Ecto neural progenitor cell (in vitro differentiated cells): ENCODE data around the gene UPF2.
"Not testable (repeated sequence)": the region's sequence is repeated elsewhere in the genome, so short reads cannot be mapped to it uniquely, and the experiment has no call there.

Source experiments
- DNase-seq: peaks from one replicate; pipeline ENCODE4 v3.0.0-alpha.2; 2018; ENCODE audit warnings: low spot score

Gene UPF2

DNA sequence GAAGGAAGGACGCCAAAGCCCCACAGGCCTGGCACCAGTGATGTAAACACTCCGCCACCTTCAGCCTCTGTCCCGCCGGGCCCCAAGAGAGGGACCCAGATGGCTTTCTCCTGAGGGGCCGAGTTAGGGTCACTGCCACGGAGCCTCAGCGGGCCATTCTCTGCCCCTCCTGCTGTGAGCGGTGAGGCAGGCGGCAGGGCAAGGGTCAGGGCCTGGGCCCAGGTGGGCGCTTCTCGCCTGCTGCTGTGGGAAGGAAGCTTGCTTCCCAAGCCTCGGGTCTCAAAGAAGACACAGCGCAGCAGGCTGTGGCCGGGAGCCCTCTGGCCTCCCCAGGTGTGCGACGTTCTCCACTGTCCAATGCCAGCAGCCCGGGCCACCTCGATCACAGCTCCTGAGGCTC is 134.7 kb downstream of the UPF2 start:
- DNase-seq = no peak

DNA sequence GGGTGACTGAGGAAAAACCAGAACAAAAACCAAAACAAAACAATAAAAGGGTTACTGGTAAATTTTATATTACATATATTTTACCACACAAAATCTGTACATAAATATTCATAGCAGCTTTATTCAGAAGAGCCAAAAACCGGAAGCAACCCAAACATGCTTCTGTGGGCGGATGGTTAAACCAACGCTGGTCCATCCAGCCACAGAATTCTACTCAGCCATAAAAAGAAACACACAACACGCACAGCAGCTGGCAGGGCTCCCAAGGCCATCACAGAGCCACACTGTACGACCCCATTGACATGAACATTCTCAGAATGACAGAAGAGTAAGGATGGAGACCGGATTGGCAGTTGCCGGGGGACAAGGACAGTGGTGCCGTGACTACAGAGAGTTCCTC is 135.9 kb downstream of the UPF2 start:
- DNase-seq = no peak

DNA sequence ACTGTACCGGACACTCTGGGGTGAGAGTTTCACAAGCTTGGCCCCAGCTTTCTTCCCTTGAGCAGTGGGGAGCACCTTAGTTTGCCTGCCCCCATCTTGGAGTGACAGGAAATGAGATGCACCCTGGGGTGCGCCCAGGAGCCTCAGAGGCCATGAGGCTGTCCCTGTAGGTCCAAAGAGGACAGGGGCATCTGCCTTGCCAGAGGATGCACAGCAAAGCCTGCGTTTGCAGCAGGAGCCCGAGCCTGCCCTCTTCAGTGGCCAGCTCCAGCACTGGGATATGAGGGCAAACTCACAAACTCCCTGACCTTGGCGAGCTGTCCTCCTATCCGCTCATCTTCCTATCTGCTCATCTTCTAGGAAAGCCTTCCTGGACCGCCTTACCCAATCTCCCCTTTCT is 140.0 kb downstream of the UPF2 start:
- no peak for DNase-seq

DNA sequence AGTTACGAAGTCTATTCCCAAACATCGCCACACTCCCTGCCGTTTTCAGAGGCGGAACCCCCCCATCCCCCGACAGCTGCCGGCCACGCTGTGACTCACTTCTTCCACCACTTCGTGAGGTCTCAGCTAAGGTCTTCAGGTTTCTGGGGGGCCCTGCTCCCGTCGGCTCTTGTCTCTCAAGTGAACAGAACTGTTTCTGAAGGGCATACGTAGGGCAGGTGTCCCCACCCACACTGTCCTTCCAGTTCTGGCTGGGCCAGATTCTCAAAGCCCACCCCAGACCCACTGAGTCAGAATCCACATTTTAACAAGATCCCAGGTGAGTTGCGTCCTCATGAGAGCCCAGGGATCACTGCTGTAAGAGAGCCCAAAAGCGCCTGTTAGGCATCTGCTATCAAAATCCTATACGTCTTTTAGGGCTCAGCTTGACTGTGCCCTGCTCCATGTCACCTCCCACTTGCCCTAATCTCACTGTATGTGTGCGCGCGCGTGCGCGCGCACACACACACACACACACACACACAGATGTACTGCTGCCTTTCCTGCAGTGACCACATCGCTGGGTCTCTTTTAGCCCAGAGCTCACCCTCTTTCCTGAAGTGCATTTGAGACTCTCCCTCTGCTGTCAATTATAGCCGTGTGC is 140.7 kb downstream of the UPF2 start:
- DNase-seq = no peak

DNA sequence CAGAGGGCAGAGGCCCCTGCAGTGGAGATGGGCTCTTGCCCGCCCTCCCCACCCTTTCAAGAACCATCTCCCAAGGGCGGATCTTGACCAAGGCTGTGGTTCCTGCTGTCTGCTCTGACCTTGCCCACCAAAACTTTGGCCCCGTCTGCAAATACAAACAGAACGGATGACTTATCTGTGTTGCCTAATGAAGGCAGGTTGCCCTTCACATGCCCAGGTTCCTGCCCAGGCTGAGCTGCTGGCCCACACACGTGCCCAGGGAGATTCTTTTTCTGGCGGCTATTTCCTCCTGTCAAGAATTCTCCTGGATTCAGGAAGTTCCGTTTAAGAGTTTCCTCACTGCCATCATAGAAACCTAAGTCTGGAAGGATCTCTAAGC is 141.2 kb downstream of the UPF2 start:
- no peak for DNase-seq

DNA sequence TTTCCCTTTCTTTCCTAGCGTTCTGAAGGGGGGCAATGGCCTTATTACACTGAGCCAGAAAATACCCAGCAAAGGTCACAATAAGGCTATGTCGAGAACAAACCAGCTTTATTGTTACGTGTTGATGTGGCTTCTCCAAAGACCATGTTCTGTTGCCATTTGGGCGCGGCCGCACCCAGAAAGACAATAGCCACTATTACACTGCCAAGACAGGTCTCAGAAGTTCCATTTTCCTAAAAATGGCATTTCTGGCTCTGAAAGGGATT is 141.6 kb downstream of the UPF2 start:
- DNase-seq = no peak

DNA sequence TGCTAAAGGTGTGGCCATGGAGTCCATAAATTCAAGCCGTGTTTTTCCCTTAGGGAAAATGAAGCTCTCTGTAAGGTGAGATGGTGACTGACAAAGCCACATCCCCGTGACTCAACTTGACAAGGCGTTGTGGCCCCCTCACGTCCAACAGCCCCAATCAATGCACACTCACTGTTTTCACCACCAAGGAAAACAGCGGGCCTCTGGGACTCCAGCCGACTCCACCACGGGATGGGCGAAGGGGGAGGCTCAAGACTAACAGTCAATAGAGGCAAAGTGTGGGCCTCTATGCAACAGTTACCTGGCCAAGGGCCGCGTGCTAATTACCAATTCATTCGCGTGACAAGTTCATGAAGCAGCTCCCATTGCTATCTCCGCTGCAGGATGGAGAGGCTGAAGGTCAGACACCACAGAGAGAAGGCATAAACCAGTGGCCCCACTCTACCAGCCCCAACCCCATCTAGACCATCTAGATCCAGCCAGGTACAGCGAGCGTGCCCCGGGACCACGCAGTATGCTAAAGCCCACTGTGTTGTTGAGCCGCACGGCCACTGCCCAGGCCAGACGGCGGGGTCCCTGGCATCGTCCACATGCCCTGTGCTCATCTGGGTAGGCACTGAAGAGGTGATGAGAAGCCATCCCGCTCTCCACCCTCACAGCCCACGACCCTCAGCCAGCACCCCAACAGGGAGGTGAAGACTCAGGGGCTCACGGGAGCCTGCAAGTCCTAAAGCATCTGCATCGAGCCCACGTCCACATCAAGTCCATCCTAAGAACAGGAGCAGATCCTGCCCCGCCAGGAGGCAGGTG is 143.3 kb downstream of the UPF2 start:
- DNase-seq = no peak

DNA sequence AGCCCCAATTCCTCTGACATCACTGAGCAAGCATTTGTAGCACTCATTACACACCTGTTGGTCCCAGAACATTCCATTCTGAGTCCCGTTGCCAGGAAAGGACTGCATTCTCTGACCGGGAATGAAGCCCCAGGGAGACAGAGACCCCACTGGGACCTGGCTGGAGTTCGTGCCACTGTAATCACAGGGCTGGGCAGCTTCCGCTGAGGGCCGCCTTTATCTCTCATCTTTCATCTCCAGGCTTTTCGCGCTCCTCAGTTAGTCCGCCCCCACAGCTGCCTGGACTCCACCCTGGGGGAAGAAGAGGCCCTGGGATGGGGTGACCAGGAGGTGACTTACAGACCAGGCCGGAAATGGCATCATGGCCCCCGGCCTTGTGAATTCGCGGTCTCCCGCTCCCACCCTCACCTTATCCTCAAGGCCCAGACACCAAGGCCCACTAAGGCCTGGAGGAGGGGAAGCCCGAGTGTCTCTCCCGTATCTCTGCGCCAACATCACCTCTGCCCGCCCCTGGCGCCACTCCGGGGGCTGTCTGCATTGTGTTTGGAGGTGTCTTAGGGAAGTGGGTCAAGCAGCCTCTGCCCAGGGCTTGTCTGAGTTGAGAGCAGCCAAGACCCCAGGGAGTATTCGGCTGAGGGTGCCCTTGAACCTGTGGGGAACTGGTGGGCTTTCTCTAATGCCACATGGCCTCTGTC is 144.1 kb downstream of the UPF2 start:
- DNase-seq = no peak

DNA sequence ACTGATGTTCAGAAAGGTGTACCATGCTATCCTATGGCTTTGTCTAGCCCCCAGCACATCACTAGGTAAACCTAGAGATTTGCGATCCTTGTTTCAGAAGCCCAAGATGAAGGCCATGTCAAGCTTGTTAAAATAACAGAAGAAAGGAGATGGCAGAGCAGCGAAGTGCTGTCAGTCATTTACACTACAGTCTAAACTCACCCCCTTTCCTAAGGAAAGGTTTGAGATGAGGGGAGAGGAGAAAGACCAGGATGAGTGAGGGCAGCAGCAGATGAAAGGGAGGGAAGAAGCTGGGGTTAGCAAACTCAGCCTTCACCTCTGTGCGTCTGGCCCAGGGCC is 144.6 kb downstream of the UPF2 start:
- DNase-seq = no peak

DNA sequence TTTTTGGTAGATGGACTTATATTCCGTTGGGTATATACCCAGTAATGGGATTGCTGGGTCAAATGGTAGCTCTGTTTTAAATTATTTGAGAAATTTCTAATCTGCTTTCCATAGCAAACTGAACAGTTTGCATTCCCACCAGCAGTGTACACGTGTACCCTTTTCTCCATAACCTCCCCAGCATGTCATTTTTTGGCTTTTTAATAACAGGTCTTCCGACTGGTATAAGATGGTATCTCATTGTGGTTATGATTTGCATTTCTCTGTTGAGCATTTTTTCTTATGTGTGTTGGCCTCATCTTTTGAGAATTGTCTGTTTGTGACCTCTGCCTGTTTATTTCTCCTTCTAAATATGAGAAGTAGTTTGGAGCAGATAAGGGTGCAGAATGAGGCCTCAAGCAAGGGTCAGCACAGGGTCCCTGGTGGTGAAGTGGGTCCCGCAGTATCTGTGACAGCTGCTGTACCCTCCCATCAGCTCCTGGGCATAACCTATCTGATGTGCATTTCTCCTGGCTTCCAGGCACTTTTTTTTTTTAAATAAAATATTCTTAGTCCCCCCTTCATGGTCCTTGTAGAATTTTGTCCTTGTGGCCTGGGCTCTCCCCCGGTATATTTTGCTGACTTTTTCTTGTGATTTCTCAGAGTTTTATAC is 145.9 kb downstream of the UPF2 start:
- no peak for DNase-seq

DNA sequence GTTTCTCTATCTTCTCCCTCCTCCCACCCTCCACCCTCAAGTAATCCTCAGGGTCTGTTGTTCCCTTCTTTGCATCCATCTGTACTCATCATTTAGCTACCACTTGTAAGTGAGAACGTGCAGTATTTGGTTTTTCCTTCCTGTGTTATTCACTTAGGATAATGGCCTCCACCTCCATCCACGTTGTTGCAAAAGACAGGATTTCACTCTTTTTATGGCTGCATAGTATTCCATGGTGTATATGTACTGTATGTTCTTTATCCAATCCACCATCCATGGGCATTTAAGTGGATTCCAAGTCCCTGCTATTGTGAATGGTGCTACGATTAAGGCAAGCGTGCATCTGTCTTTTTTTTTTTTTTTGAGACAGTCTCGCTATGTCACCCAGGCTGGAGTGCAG is 147.0 kb downstream of the UPF2 start:
- no peak for DNase-seq

DNA sequence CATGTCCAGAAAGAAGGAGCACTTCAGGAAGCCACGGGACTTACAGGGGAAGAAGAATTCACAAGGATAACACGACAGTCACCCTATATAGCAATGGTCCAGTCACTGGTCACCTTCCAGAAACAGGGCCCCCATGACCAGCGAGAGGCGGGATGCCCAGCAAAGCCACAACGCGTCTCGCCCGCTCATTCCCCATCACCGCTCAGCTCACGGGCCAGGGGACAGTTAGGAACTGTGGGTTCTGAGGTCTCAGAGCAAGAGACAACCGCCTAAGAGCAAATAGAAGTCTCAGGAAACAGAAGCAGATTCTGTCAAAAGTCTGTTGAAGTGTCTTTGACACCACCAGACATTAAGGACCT is 147.5 kb downstream of the UPF2 start:
- no peak for DNase-seq

DNA sequence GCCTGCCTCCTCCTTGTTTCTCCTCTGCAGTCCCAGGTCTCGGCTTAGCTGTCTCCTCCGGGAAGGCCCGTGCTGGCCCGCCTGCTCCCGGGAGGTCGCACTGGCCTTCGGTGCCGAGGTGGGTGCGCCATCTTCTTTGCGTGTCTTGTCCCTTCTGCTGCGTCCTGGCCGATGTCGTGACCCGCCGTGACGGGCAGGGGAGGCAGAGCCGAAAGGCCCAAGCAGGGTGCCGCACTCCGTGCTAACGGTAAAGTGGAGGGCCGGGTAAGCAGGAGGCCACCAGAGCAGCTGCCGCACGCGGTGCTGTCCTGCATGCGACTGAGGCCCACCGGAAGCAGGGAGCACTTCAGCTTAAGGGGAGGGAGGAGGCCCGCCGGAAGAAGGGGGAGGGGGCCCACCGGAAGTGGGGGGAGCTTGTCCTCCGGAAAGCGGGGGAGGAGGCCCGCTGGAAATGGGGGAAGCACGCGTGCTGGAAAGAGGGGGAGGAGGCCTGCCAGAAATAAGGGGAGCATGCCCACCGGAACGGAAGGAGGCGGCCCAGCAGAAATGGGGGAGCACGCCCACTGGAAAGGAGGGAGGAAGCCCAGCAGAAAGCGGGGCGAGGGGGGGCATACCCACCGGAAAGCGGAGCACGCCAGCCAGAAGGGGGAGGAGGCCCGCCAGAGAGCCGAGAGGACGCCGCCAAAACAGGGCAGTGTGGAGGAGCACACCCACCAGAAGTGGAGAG is 148.1 kb downstream of the UPF2 start:
- no peak for DNase-seq

DNA sequence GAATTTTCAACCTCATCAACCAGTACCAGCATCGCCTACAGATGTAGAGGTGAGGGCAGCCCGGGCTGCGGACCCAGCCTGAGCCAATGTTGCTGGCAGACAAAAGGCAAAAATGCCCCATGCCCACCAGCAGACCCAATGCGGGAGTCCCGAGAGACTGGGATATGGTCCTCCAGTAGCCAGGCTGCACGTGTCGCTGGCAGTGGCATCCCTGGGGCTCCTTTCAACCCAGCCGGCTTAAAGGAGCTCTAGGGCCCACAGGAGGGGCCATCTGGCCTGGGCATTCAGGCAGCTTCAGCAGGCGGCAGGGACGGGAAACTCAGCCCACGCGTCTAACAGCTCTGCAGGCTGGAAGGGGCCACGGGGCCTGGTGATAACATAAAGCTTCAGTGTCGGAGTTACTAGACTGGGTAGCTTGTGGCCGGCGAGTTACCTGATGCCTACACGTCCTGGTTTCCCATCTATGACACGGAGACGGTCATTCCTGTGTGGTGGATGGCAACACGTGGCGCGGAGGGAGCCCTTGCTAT is 148.8 kb downstream of the UPF2 start:
- no peak for DNase-seq

DNA sequence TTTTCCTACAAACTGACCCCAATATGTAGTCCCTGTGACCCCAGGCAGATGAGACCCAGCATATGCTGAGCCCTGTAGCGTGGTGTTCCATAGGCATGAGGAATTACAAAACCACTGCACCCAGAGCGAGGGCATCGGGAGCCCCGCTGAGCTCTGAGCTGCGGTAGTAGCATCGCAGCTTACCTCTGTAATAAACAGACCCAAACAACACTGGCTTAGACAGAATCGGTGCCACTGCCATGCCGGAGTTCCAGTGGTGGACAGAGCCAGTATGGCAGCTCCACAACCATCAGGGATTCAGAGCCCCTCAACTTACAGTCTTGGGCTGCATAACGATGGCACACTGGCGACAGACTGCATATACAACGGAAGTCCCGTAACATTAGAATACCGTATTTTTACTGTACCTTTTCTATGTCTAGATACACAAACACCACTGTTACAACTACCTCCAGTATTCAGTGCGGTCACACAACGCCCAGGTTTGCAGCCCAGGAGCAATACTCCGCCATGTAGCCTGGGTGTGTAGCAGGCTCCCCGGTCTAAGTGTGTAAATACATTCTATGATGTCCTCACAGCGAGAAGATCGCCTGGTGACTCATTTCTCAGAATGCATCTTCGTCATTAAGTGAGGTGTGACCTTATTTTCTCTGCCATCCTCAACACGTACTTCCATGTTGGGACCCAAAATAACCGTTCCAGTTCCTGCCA is 150.7 kb downstream of the UPF2 start:
- DNase-seq = no peak

DNA sequence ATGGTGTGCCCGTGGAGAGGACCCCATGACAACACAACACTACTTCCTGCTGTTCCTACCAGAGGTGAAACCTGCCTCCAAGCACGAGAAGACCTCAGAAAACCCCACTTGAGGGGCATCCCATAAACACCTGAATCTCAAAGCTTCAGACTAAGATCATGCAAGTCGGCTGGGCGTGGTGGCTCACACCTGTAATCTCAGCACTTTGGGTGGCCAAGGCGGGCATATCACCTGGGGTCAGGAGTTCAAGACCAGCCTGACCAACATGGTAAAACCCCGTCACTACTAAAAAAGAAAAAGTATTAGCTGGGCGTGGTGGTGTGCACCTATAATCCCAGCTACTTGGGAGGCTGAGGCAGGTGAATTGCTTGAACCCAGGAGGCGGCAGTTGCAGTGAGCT is 153.3 kb downstream of the UPF2 start:
- not testable (repeated sequence) for DNase-seq

DNA sequence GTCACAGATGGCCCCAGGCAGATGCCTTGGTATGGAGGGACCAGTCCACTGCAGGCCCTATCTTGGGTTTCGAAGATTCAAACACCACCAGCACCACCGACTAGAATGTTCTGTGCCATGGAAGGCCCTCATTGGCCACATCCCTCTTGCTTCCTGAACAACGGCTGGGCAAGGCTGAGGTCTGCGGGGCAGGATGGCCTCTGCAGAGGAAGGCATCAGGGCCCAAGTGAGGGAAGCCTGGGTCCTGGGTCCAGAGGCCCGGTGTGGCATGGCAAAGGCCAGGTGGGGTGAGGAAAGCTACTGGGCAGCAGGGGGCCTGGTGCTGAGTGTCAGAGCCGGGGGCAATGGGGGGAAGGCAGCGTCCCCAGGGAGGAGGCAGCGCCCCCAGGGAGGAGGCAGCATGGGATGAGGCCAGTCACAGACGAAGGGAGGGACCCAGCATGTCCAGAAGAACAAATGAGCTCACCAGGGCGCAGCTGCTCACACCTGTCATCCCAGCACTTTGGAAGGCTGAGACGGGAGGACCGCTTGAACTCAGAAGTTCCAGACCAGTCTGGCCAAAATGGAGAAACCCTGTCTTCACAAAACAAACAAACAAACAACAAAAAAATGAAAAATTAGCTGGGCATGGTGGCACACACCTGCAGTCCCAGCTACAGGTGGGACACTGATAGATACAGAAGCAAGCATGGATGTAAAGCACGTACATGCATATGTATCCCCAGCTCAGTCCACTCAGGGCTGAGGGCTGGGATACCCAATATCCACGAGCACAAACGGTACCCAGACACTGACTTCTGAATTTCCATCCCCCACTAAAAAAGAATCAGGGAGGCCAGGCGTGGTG is 155.0 kb downstream of the UPF2 start:
- DNase-seq = no peak

DNA sequence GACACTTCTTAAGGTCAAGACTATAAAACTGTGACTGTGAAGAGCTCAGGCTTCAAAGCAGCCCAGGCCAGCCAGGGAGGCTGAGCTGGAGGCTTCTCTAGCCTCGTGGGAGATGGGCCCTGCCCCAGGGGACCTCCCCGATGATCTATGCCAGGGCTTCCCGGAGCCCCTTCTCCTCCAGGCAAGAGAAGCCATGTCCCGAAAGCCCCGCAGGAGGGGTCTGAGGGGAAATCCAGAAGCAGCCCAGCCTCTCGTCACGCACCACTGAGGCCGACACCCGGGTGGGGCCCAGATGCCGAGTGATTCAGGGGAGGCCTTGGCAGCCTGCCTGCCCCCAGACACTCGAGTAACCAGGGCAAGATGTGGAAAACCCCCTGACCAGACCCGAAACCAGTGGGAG is 155.8 kb downstream of the UPF2 start:
- no peak for DNase-seq

DNA sequence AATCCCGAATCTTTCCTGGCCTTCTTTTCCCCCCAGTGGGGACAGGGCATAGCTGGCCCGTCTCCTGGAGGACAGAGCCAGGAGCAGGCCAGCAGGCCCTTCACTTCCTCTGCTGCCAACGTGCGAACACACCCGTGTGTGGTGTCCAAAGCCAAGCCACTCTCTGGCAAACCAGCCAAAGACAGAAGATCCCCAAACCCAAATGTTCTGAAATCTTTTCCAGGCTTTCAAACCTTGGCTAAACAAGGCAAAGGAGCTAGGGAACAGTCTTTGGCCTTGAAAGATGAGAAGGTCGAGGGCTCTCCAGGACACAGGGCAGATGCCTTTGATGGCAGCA is 156.5 kb downstream of the UPF2 start:
- DNase-seq = no peak

DNA sequence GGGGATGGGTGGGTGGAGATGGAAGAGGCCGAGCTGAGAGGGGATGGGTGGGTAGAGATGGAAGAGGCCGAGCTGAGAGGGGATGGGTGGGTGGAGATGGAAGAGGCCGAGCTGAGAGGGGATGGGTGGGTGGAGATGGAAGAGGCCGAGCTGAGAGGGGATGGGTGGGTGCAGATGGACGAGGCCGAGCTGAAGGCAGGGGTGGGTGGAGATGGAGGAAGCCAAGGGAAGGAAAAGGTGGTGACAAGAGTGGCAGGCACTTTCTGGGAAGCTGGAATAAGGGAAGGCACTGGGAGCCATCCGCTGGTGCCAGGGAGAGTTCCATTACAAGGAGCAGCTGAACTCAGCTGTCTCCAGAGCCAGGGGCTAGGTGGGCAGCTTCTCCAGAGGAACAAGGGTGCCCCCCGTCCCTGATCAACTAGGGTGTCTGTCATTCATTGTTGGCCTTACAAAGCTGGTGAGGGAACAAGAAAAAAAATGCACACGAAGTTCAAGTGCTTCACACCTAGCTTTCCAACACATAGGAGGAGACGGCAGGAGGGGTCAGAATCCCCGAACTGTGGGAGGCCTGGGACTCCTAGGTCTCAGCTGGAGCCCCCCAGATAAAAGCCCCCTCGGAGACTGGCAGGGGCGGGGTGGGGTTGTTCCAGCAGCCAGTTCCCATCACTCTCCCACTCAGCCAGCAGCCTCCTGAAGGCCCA is 157.0 kb downstream of the UPF2 start:
- DNase-seq = no peak
